Activated T-cell treated with anti-CD3 and anti-CD28 coated beads for 1 hour (primary cell): ENCODE results near the gene PPIL3.

ENCODE experiments used
- DNase-seq: peaks from one replicate; pipeline ENCODE4 v3.0.0-alpha.2; 2020; ENCODE audit warnings: low read depth

The PPIL3 gene

DNA sequence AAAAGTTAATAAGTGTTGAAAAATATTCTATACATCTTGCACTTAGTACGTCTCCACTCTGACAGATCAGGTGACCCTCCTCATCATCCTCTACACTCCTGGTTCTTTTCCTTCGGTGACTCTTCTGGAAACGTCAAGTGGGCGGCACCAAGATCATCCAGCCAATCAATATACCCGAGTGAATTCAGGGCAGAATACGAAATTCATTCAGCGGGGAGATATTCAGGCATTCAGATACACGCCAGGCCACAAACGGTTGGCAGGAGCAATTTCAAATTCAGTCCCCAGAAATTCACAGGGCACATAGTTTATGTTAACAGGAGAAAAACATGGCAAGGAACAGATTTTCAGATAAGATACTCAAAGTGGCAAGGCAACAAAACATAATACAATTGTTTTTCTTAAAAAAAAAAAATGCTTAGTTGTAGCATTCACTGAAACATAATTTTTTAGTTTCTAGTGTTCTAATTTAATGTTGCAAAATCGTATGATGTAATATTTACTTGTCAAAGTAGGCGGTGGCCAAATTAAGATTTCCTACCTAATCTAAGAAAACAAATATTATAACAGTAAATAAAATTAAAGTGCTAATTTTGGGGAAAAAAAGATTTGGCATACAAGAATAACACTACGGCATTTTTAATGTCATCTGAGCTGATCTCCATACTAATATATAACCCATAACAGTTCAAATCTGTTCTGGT lies 28.6 kb downstream of the PPIL3 start:
- DNase-seq, result no peak

DNA sequence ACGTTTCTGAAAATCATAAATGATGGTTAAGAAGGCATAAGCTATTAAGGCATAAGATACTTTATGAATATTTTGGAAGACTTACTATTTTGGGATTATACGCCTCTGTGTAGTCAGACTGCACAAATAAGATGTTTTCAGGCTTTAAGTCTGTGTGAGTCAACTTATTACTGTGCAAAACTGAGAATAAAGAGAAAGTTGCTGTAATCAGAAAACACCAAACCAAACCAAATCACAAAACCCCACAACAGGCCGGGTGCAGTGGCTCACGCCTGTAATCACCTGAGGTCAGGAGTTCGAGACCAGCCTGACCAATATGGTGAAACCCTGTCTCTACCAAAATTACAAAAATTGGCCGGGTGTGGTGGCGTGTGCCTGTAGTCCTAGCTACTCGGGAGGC lies 32.1 kb downstream of the PPIL3 start:
- no peak for DNase-seq

- no peak for DNase-seq
Measured at GRCh38 chr2:200852605-200853004, 36.3 kb downstream of the PPIL3 start.

DNA sequence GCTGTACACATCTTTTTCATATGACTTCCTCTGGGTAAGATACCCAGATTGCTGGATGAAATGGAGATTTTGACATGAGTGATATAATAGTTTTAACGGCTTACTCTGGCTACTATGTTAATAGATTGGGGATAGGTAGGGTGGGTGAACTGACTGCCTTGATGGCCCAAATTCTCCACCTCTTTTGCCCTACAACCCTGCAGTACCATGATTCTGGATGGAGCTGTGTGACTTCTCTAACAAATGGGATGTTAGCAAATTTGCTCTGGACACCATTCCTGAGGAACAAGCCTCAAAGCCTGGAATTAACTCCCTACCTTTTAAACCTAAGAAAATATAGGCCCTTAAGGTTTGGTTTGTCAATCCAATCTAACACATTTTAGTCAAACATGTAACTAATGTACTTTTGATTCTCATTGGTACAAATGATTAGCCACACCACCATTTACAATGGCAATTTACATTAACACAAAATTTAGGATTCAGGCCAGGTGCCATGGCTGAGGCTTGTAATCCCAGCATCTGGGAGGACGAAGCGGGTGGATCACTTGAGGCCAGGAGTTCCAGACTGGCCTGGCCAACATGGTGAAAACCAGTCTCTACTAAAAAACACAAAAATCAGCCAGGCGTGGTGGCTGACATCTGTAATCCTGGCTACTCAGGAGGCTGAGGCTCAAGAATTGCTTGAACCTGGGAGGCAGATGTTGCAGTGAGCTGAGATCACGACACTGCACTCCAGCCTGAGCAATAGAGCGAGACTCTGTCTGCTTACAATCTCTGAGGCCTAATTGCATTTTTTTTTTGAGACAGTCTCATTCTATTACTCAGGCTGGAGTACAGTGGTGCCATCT lies 37.3 kb downstream of the PPIL3 start:
- DNase-seq, result no peak

DNA sequence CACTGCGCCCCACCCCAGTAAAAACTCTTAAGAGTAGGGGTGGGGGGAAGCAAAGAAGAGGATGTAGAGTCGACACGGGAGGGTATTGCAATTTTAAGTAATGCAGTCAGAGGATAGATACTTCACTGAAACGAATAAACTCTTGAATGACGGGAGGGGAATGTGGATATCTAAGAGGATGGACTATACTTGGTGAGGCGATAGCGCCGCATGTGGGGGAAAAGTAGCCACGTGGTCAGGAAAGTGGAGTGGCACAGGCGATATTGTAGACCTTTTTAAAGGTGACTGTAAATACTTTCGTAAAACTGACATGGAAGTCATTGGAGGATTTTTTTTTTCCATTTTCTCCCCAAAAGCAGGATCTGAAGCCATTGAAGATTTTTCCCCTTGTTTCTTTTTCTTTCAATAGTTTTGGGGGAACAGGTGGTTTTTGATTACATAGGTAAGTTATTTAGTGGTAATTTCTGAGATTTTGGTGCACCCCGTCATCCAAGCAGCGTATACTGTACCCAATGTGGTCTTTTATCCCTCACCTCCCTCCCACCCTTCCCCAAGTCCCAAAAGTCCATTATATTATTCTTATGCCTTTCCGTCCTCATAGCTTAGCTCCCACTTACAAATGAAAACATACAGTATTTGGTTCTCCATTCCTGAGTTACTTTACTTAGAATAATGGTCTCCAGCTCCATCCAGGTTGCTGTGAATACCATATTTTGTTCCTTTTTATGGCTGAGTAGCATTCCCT lies 38.2 kb downstream of the PPIL3 start:
- no peak for DNase-seq

DNA sequence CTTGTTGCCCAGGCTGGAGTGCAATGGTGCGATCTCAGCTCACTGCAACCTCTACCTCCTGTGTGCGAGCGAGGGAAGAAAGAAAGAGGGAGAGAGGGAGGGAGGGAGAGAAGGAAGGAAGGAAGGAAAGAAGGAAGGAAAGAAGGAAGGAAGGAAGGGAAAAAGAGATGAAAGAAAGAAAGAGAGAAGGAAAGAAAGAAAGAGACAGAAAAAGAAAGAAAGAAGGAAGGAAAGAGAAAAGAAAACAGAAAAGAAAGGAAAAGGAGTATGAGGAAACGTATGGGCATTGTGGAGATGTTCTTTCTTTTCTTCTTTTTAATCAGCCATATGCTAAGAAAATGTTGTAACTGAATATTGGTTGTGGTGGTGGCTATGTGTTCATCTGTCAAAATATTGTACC lies 40.9 kb downstream of the PPIL3 start:
- no peak for DNase-seq

DNA sequence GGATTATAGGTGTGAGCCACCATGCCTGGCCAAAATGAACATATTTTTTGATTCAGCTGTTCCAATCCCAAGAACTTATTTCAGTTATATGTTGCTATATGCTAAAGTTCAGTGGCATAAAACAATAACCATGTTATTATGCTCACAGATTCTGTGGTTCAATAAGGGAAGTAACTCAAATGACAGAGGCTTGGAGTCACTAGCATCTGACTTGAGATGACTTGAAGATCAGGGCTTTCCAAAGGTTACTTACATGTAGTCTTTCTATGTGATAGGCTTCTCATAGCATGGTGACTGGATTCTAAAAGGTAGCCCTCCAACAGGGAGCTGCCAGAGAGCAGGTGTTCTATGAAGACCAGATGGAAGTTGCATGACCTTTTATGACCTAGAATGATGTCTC lies 41.6 kb downstream of the PPIL3 start:
- no peak for DNase-seq

GRCh38 chr2:200845669-200846325 lies 43.1 kb downstream of the PPIL3 start:
- no peak for DNase-seq

DNA sequence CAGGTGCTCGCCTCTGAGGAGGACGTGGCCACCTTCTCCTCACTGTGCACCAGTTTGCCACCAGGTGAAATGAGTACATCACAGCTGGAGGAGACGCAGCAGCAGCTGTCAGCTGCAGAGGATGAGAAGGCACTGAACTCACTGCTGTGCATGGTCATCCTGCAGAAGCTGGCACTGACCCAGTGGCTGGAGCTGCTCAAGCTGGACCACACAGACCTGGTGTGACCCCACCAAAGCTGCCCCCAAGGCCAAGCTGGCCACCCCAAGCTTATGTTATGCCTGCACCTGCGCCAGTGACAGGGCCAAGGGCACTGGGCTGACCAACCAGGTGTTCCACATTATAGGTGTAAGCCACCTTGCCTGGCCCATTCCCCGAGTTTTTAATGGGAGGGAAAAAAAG lies 43.7 kb downstream of the PPIL3 start:
- DNase-seq, result no peak

- no peak for DNase-seq
Measured at GRCh38 chr2:200843993-200844948, 44.6 kb downstream of the PPIL3 start.

DNA sequence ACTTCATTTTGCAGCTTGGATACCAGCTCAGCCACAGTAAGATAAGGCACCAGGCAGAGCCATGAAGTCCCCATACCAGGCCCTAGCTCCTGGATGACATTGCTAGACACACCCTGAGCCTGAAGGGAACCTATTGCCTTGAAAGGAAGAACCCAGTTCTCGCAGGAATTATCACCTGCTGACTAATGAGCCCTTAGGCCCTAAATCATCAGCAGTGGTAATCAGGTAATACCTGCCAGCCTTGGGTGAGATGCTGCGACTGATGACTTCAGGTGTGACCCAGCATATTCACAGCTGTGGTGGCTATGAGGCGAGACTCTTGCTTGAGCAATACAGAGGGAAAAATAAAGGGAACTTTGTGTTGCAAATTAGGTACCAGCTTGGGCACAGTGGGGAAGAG lies 49.4 kb downstream of the PPIL3 start:
- no peak for DNase-seq

- no peak for DNase-seq
Measured at GRCh38 chr2:200834701-200835100, 54.2 kb downstream of the PPIL3 start.

DNA sequence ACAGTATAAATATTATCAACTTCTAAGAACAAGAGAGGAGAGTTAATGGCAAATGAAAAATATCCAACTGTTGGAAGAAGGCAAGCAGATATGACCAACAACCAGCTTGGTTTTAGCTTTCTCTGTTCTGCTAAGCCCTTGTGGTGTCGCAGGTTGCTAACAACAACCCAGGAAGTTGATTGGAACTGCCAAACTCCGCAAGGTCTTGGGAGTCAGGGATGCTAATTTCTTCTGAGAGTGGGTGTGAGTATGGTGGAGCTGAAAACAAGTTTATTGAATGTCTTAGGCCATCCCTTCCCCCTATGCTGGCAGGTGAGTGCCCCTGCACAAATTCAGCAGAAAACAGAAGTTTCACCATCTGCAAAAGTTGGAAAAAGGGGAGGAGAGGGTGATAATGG lies 59.6 kb downstream of the PPIL3 start:
- DNase-seq, result no peak

- DNase-seq, result no peak
Measured at GRCh38 chr2:200828572-200829257, 60.2 kb downstream of the PPIL3 start.

DNA sequence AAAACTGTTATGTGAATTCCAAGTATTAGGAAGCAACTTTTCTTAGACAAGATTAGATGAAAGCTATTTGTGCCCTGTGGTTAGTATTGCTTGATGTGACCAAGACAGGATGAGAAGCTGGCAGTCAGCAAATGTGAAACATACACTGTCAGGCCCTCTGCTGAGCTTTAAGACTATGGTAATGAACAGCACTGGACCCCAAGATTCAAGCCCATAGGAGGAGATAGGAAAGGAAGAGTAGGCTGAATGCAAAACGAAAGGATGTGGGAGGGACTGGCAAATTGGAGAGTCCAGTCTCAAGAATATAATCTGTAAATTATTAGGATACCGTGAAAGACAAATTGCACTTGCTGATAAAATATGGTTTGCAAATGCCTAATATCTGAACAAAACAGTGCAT lies 60.8 kb downstream of the PPIL3 start:
- no peak for DNase-seq

DNA sequence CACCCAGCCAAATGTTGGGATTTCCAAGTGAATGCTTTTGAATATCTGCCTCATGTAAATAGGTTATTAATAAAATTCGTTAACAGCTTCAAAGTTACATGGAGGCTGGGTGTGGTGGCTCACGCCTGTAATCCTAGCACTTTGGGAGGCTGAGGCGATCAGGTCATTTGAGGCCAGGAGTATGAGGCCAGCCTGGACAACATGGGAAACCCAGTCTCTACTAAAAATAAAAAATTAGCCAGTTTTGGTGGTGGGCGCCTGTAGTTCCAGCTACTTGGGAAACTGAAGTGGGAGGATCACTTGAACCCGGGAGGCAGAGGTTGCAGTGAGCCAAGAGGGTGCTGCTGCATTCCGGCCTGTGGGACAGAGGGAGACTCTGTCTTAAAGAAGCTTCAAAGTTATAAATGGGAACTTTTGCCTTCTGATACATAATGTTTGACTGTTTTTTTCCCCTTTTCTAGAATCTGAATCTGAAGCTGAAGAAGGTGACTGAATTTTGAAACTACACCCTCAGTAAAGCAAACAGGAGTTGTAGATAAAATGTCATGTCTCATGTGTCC lies 67.1 kb downstream of the PPIL3 start:
- no peak for DNase-seq
